Measurements from ENCODE around the gene PABPN1L. TPM values are rescaled to one million over a fixed set of nuclear protein-coding genes. Genes with fewer than 3 reads are reported as not detected.

The PABPN1L gene
- total RNA-seq, 1 experiment from 2014 or later, result not detected

DNA sequence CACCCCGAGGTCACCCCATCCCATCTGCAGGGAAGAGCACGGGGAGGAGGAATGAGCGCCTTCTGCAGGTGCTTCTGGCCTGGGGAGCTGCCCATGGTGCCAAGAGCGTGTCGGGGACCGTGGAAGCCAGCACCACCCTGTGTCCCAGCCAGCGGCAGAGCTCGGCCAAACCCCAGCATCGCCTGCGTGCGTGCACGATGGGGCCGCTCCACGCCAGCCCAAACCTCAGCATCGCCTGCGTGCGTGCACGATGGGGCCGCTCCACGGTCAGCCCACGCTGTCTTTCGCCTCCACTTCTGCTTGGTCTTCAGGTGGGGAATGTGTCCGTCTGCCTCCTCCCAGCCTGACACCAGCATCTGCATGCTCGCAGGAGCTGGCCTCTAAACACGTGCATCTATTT is 23.7 kb downstream of the PABPN1L start:
- Histone ChIP-seq H3K4ac (ENCODE audit: low read depth, low read length) (no peak overlapping the region), H2BK15ac (ENCODE audit: low read depth, low read length) (no peak overlapping the region), H3K9ac (ENCODE audit: extremely low read depth, insufficient read length, low read length) (no peak overlapping the region), H2AK5ac (ENCODE audit: insufficient read length, low read length) (no peak overlapping the region), H3K27me3 (ENCODE audit: insufficient read depth, low read length) (no peaks in the 10 kb centered on the region), H3K79me1 (ENCODE audit: insufficient read depth, low read depth, low read length, poor library complexity, severe bottlenecking) (no peaks in the 10 kb centered on the region), H4K91ac (ENCODE audit: insufficient read length, low read depth, low read length) (no peak overlapping the region), H3K4me1 (ENCODE audit: insufficient read depth, low read length) (no peaks in the 10 kb centered on the region), H2BK5ac (ENCODE audit: insufficient read length, low read length) (no peak overlapping the region), H4K8ac (replicated peaks; ENCODE audit: insufficient read length, low read depth, low read length) (no peak overlapping the region), H3K18ac (ENCODE audit: insufficient read length, low read depth, low read length) (no peak overlapping the region), H4K5ac (ENCODE audit: insufficient read length, low read depth, low read length) (no peak overlapping the region), H2AFZ (ENCODE audit: low read length) (no peak overlapping the region), H3K56ac (ENCODE audit: insufficient read length, low read depth, low read length) (no peak overlapping the region), H3K4me2 (ENCODE audit: insufficient read depth, insufficient read length, low read length) (no peak overlapping the region), H3K9me3 (ENCODE audit: control insufficient read depth, low read depth, low read length) (no peaks in the 10 kb centered on the region), H2BK120ac (ENCODE audit: low read depth, low read length, poor library complexity, severe bottlenecking) (no peak overlapping the region), H4K20me1 (ENCODE audit: control insufficient read depth, insufficient read depth, insufficient read length) (no peaks in the 10 kb centered on the region), H3K23me2 (ENCODE audit: insufficient read length, low read depth, low read length, poor library complexity, severe bottlenecking) (no peaks in the 10 kb centered on the region), H3K27ac (ENCODE audit: insufficient read length, low read depth, low read length) (no peak overlapping the region), H3T11ph (ENCODE audit: low read length) (no peak overlapping the region), H2BK20ac (ENCODE audit: low read depth, low read length, poor library complexity, severe bottlenecking) (no peak overlapping the region), H3K14ac (ENCODE audit: insufficient read depth, low read length) (no peak overlapping the region), H3K79me2 (ENCODE audit: insufficient read depth, low read length) (no peaks in the 10 kb centered on the region), H3K23ac (ENCODE audit: insufficient read length, low read depth, low read length) (no peak overlapping the region), H2BK12ac (ENCODE audit: insufficient read length, low read depth, low read length) (no peak overlapping the region)
- Mint-ChIP-seq H3K4me1 (no peaks in the 10 kb centered on the region), H3K27ac (no peak overlapping the region), H3K36me3 (ENCODE audit: insufficient read depth in 1 of 3, low read depth in 3 of 3) (peaks cover 4 to 11% (median 9%) of the 10 kb centered on the region in 3 experiments; a peak in 6 of 7 replicates), H3K9me3 (no peaks in the 10 kb centered on the region), H3K27me3 (ENCODE audit: low read depth) (no peaks in the 10 kb centered on the region), H3K4me3 (no peak overlapping the region)
- no CpG with 5 or more reads among the region's 25 CpGs for WGBS (ENCODE audit: extremely low coverage, insufficient read length, low lambda C conversion rate)
- no peak for DNase-seq
- no peak for TF ChIP-seq CTCF (conservative IDR thresholded peaks at IDR 0.05)
